Measurements from ENCODE around the gene AUTS2.

AUTS2 gene

DNA sequence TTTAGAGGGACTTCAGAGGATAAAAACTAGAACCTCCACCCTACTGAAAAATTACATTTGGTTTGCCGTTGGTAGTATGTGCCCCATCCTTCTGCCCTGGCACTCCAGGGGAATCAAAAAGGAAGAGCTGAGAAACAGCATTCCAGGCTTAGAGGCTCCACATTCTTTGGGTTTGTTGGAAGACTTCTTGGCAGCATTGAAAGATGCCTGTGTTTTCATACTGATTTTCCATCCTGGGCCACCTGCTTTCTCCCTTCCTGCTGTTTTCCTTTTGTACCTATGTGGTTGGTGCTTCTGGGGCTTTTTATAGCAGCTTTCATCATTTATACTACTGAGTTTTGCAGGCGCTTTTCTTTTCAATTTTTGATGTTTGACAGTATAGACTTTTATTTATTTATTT, 61.7 kb downstream of the AUTS2 start:
- no peak for DNase-seq

DNA sequence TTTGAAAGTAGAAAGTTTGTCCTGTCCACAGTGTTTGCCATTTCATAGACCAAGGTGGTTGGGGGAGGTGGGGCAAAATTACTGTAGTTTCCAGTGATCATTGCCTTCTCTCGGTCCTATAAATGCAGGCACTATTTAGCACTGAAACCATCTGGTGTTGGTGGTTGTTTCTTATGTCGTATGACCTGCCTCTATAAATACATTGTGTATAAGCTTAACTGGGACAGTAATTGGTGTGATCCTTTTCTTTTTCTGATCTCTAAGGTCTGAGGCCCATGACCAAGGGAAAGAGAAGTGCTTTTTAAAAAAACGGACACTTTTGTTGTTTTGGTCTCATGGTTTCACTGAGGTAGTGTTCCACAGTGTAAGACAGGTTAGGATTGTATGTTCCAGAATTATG, 63.1 kb downstream of the AUTS2 start:
- DNase-seq, result no peak

DNA sequence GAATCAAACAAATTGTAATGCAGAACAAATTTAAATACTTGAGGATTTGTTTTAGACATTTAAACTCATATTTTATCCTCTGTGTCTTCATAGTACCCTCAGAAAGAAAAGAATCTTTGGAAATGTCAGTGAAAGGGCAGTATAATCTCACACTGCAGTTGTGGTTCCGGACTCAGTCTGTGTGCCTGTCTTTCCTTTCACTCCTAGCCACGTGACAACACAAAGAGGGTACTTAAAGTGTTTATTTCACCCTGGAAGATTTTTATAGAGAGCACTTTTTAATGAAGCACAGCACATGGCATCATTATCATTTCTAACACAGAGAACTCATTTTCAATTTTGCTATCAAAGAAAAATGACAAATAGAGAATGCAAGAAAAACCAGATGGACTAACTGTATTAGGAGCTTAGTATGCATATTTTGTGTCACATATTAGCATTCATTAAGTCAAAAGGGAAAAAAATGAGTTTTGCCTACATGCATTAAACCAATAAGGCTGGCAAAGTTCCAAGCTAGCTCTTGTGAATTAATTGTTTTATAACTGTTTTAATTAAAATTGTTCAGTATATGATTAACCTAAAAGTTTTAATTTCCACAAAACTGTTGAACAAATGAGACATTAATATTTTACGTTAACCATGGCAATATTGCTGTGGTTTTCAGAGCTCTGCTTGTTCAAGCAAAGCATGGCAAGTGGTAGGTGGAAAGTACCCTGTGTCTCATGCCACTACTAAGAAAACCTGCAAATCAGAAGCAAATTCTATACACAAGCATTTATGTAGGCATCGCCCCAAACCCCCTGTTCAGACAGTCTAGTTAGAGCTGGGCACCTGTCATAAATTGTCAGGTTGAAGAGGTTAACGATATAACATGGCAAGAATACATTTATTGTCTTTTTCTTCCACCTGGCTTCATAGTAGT, 65.9 kb downstream of the AUTS2 start:
- DNase-seq, result no peak

DNA sequence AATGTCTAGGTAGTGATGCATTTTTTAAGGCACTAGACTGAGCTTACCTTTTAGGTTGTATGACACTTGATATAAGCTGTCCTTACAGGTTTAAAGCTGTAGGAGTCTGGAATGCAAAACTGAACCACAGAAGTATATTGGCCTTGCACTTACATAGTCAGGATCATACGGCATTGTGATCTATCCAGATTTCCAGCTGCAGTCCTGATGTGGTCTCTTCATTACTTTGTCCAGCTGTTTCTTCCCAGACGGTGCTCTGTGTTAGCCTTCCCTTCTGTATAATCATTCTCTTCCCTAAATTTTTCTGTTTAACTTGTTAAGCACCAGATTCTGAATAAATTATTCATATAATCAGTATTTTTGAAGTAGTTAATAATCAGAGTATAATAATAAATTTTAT, 67.1 kb downstream of the AUTS2 start:
- DNase-seq, result no peak

DNA sequence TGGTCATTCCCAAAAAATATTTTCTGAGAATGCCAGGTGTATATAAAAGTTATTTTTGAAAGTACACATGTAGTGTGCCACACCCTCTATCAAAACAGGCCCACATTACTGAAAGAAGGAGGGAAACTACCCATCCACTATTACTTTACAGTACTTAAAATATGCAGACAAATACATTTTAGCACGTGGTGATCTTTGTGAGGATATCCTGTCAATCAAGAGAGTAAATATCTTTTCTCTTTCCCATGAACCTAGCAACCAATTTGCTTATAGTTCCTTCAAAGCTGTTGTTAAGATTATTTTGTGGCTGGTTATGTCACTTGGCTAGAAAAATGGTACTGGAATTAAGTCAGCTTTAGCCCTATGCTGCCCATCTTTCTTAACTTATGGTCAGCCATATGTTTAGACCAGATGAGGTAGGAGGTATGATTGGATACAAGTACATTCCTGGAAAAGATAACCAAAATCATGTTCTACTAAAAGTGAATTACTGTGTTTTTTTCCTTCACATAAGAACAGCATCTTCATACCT, 70.1 kb downstream of the AUTS2 start:
- DNase-seq, result no peak

DNA sequence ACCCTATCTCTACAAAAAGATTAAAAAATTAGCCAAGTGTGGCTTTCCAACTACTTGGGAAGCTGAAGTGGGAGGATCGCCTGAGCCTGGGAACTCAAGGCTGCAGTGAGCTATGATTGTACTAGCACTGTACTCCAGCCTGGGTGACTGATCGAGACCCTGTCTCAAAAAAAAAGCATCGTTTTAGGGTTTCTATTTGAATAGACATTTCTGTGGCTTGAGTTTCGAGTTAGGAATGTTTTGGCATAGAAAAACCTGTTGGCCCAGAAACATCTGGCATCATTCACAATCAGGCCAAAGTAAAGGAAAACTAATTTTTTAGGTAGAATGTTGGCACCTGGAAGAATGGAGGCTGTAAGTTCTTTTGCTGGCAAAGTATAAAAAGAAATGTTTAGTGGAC, 72.4 kb downstream of the AUTS2 start:
- DNase-seq, result no peak

DNA sequence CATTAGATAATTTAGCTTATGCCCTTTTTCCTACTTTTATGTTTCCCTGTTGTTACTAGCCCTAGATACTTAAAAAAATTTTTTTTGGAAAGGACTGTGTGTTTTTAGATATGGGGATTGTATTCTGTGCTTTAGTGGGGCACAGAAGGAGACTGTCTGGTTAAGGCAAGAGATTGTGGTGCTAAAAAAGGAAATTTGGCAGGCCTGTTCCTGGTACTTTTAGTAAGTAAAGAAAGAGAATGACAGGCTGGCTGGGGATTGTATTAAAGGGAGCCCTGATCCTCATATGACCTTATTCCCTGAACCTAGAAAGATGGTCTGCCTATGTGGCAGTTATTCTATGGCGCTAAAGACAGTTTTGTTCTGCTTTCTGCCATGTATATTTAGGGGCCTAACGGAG, 74.8 kb downstream of the AUTS2 start:
- DNase-seq, result no peak

DNA sequence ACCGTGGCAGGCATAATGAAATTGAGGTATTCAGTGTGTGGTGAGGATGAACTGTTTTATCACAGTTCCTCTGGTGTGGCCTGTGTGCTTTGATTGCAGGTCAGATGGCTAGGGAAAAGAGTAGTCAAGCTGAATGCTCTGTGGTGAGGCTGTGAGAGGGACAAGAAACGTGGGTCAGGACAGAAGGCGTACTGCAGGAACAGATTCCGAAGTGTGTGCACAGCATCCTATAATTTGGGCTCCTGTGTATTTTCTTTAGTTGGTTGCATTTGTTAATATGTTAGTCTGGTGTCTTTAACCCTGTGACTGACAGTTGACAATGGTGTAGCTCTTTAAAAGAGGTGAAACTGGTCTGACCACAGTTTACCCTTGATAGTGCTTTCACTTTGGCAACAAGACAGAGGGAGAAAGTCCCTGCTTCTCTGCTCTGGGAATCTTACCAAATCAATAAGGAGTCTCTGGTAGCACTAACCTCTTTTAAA, 76.5 kb downstream of the AUTS2 start:
- peak; percentile 9 for DNase-seq

DNA sequence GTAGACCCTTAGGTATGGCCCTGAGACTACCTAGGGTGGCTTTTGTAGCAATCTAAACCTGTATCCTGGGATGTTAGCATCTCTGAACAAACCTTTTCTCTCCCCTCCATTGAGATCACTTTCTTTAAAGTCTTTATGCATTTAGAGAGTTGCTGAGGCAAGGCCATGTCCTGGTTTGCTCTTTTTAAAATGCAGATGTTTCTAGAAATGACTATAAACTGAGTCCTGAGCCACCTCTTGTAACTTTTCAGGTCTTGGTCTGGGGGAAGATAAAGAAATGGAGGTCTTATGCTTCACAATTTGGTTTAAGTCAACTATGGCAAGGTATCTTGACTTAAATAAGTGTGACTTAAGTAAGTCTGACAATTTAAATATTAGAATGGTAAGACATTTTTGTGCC, 78.0 kb downstream of the AUTS2 start:
- DNase-seq, result no peak

DNA sequence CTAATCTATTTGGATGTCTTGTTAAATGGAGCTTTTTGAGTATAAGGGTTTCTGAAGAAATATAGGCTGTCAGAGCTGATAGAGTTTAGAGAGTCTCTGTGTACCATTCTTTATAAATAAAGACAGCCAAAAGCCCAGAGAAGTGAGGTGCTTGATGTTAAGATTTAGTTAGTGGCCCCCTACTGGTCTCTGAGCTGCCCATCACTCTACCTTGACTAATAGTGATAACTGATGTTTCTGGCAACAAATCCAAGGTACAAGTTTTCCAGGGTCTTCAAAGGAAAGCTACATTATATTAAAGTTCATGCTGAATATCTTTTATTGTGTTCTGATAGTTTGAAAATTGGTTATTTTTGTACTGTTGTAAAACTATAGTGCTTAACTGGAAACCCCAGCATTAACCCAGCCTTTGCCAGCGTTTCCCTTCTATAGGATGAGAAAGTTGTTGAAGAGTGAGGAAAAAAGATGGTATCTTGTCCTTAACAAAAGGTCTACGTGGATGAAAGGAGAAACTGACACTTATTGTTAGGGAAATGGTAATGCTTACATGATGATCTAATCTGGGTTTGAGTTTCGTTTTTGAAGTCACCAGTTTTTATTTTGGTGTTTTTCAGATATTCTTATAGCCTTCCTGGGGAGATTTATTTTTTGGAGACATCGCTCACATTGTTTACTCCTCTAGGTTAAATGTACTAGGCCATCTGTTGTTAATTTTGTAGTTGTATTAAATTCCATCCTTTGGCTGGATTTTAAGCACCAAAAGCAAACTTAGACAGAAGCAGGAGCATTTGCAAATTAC, 79.0 kb downstream of the AUTS2 start:
- DNase-seq, result no peak

DNA sequence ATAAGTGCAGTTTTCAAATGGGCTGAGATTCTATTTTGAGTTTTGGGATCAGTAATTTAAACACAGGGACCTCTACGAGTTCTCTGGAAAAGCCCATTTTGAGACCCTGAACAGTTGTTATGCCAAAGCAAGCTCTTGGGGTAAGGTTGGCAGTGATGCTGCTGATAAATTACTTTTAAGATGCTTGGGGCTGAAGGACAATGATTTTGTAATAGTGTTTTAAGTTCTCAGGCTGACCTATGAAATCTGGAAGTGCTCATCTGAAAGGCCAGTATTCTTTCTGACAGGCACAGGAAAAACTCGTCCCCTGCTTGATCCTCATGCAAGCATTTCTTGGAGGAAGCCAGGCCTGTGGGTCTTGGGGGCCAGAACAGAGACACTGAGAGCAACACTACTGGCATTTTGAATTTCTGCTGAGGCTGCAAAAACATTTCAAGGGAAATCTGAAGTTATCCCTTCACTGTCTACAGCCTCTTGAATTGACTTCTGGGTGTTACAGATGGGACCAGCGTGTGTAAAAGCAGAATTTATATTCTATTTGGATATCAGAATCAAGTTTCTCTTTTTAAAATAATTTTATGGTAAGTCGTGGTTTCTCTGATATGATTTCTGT, 79.7 kb downstream of the AUTS2 start:
- no peak for DNase-seq

DNA sequence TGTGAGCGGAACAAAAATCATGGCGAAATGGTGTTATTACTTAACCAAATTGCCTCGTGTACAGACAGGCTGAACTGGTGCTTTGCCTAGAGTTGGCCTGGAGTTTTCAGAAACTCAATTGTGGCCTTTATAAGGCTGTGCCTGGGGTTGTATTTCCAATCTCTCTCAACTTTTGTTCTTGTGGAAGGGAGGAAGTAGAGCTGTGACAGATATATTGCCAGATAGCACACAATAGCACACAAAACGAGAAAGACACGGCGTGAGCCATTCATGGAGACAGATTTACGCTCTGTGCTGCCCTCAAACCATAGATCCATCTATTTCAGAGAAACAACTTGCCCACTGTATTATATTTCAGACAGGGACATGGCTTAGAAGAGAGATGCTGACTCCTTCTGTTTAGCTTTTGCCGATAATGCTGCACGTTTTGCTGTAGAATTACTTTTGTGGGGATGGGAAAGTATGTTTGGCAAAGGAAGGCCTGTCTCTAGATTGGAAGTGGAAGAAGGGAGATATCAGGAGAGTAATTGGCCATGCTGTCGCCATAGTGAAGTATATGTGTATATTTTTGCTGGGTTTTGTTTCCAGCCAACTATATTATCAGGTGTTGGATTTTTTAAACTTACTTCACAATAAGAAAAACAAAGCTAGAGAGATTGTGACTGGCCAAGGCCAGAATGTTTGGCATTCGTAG, 80.4 kb downstream of the AUTS2 start:
- peak; percentile 38 for DNase-seq

DNA sequence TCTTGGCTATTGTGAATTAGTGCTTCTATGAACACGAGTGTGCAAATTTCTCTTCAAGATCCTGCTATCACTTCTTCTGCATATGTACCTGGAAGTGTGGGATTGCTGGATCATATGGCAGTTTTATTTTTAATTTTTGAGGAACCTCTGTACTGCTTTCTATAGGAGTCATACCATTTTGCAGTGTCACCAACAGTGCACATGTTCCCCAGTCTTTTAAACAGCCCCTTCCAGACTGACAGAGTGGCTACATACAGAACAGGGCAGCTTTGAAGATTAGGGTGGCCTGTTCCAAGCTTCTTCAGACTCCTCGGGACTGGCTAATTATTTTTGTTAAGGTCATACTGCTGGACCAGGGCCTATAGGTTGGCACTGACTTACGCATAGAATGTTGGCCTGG, 82.9 kb downstream of the AUTS2 start:
- DNase-seq, result no peak

DNA sequence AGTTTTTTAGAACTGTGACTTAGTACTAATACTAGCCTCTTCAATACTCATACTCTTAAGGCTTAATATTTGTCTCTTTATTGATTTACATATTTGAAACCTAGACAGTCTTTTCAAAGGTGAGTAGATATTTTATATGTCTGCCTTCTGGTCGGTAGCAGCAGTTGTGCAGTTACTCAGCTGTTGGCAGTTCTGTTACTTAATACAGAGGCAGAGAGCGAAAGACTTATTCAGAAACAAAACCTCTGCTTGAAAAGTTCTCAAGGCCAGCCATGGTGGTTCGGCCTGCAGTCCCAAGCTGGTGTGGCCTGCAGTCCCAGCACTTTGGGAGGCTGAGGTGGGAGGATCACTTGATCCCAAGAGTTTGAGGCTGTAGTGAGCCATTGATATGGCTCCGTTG, 84.2 kb downstream of the AUTS2 start:
- no peak for DNase-seq

DNA sequence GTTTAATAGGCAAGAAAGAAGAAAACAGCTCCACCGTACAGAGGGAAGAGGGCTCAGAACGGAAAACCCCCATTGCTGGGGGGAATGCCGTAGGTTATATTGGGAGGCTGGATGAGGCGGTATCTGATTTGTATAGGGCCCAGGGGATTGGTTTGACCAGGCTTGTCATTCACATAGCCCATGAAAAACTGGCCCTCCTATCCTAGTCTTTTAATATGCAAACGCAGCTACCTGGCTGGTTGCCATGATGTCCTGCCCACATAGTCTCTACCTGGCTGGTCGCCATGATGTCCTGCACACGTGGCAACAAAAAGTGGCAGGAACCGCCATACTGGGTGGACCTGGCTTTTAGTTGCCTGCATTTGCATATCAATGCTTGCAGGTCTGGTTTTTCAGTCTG, 84.7 kb downstream of the AUTS2 start:
- DNase-seq, result peak; percentile 88

DNA sequence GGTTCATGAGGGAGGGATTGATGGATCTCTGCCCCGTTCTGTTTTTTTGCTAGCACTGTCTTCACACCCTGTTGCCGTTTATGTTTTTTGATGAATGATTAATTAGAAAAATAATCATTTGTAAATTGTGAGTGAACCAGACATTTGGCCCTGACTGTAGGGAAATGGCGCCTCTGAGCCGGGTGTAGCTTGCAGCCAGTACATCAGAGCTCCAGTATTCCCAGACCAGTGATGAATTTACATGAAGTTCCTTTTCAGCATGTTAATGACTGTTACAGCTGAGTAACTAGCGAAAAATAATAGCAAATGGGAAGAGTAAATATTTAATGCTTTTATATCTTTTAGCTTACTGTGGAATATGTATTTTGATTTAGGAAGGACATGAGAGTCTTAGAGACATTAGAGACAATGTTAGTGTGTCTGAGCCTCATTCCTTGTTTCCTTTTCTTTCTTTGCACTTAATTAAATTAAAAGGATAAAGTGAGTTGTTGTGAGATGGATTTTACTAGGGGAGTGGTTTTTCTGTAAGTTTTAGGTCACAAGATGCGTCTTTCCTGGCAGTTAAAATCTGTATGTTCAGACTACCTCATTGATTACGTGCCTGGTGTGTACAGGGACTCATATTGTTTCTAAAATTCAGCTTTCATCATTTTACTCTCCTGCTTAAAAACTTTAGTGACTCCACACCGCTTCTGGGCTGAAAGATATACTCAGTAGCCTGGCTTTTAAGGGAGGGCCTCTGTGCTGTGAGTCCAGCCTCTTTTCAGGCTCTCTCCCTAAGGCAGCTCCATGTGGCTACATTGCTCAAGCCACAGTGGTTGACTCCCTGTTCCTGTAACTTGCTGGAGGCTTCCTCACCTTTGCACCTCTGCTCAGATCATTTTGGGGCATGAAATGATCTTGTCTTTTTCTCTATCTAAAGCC, 86.4 kb downstream of the AUTS2 start:
- DNase-seq, result no peak

DNA sequence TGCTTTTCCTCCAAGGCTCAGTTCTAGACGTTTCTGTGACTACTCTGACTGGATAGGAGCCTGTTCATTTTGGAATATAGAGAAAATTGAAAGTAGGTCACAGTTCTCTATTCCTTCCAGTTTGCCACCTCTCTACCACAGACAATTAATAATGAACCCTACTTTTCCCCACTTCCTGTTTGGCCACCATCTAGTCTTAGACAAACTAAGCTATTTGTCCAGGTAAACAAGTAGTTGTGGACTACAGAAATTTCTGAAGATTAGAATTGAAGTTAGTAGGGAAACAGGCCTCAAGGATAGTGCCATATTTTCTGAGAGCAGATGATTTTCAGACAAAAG, 87.0 kb downstream of the AUTS2 start:
- DNase-seq, result no peak

DNA sequence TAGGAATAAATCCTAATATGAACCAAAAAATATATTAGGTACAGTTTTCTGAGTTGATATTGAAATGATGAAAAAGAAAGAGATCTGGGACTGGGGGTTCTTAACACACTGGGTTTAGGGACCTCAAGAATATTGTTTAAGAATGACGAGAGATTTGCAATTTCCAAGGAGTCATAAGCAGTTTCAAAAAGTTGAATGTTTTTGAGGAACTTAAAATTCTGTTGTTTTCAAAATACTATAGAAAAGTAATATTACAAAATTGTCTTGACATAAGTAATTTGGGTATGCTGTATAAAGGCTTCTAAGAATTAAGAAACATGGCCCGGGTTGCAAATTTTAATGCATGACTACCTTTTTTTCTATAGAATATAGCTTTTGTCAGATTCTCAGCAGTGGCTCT, 88.1 kb downstream of the AUTS2 start:
- DNase-seq, result no peak

DNA sequence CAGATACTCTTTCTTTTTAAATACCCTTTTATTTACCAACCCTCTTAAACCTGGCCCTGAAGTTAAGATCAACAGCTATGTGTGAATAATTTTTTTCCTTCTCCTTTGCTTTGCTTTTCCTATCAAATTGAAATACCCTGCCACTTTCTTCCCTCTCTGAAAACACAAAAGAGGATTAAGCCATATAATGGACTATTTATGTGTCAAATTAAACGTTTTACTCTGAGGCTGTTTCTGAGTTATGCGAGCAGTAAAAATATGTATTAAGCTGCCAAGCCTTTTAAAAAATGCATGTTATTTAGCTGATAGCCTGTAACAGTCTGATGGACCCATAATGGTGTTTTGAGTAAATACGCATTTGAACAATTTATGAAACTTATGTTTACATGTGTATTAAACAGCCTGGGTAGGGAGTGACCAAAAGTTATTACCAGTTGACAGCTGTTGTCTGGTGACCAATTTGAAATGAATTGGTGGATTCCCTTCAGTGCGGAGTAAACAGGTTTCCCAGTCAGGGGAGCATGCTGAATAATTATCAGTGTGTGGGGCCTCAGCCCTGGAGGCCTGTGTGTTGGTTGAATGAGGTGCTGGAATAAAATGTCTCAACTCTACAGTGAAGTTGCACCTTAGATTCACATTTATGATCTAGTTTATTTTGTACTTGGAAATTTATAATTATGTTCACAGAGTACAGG, 89.6 kb downstream of the AUTS2 start:
- DNase-seq, result peak; percentile 19

DNA sequence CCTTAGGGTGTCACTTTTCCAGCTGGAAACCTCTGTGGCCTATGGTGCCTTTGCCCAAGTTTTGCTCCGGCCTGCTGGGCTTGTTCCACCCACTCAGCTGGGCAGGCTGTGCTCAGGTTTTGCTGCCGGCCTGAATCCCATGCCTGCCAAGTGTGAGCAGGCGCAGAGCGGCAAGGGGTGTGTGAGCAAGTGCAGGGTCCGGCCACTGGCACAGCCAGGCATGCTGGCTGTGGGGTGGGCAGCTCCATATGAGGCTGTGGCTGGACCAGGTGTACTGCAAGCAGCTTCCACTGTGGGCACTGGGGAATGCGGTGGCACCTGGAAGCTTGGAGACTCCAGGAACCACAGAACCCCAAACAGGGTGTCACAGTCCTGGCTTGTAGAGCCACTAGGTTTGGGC, 92.1 kb downstream of the AUTS2 start:
- no peak for DNase-seq

DNA sequence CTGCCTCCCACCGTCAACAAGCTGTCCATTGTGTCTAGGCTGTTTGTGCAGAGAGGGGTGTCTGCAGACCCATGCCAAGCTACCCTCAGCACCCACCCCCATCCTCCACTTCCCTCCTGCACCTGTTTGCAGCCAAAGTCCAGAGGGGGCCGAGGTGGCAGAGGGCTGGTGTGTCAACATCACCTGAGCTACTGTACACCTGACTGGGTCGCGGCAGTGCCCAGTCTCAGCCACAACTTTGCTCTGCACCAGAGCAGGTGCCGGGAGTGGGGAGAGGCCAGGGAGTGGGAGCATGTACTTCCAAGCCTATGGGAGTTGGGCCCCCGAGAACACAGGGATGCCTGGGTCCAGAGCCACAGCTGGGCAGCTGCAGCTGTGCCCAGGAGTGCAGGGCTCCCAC, 93.1 kb downstream of the AUTS2 start:
- no peak for DNase-seq
